Anterior cingulate cortex (tissue), 58 donors: ENCODE results near the gene MRTFA.

Experiments used
- DNase-seq, 58 donors: peaks; one replicate each; lab custom pipeline; 2025; lab: John Stamatoyannopoulos, UW

Gene MRTFA

GRCh38 chr22:40444178-40444831, 192.2 kb downstream of the MRTFA start:
- DNase-seq = no peak

GRCh38 chr22:40443732-40444131, 192.8 kb downstream of the MRTFA start:
- no peak for DNase-seq

- no peak for DNase-seq
These were observed 194.6 kb downstream of the MRTFA start for GRCh38 chr22:40441761-40442390.

- peak in 16 of 58 donors; percentile 10 to 65 (median 31) for DNase-seq
These were observed 199.8 kb downstream of the MRTFA start for GRCh38 chr22:40436505-40437431.

GRCh38 chr22:40434745-40435144, 201.8 kb downstream of the MRTFA start:
- DNase-seq = no peak

GRCh38 chr22:40434106-40434505, 202.4 kb downstream of the MRTFA start:
- DNase-seq = no peak

GRCh38 chr22:40433416-40434090, 203.0 kb downstream of the MRTFA start:
- no peak for DNase-seq

GRCh38 chr22:40432625-40433024, 203.9 kb downstream of the MRTFA start:
- no peak for DNase-seq

- DNase-seq = no peak
These were observed 204.4 kb downstream of the MRTFA start for GRCh38 chr22:40432157-40432556.

- DNase-seq = no peak
These were observed 205.5 kb downstream of the MRTFA start for GRCh38 chr22:40430991-40431390.

- no peak for DNase-seq
These were observed 207.0 kb downstream of the MRTFA start for GRCh38 chr22:40429481-40429880.

- no peak for DNase-seq
These were observed 207.7 kb downstream of the MRTFA start for GRCh38 chr22:40428796-40429195.

GRCh38 chr22:40426594-40427333, 209.8 kb downstream of the MRTFA start:
- peak in 50 of 58 donors; percentile 15 to 94 (median 70) for DNase-seq

- no peak for DNase-seq
These were observed 211.4 kb downstream of the MRTFA start for GRCh38 chr22:40425082-40425481.

GRCh38 chr22:40423882-40424640, 212.5 kb downstream of the MRTFA start:
- DNase-seq = no peak

GRCh38 chr22:40423310-40423688, 213.2 kb downstream of the MRTFA start:
- DNase-seq = no peak

- peak in 4 of 58 donors; percentile 20 to 41 (median 30) for DNase-seq
These were observed 213.8 kb downstream of the MRTFA start for GRCh38 chr22:40422558-40423309.

- DNase-seq = no peak
These were observed 214.6 kb downstream of the MRTFA start for GRCh38 chr22:40421941-40422340.

GRCh38 chr22:40421082-40421350, 215.5 kb downstream of the MRTFA start:
- no peak for DNase-seq
